ENCODE measurements around the gene GRHPR.
"Not testable (repeated sequence)": the region's sequence is repeated elsewhere in the genome, so short reads cannot be mapped to it uniquely, and the experiment has no call there.

Gene GRHPR

DNA sequence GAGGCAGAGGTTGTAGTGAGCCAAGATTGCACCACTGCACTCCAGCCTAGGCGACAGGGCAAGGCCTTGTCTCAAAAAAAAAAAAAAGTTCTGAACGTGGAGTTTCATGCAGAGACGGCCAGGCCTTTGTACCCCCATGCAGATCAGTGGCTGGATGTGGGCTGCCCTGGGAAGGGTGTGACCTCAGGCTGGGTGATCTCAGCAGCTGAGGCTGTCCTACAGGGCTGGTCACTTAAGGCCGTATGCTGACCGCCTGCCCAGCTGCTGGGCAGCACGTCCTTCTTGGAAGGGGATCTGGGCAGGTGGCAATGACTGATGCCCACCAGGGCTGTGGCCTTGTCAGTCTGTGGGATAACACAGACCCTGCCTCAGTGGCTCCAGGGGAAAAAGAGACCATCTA lies 37.2 kb upstream of the GRHPR start:
- Mint-ChIP-seq H3K9me3 (peaks cover 4% of the 10 kb centered on the region), H3K27ac (no peak overlapping the region), H3K36me3 (ENCODE audit: low read depth) (no peaks in the 10 kb centered on the region), H3K4me1 (ENCODE audit: low read depth) (no peaks in the 10 kb centered on the region), H3K27me3 (ENCODE audit: low read depth) (no peaks in the 10 kb centered on the region), H3K4me3 (no peak overlapping the region)

DNA sequence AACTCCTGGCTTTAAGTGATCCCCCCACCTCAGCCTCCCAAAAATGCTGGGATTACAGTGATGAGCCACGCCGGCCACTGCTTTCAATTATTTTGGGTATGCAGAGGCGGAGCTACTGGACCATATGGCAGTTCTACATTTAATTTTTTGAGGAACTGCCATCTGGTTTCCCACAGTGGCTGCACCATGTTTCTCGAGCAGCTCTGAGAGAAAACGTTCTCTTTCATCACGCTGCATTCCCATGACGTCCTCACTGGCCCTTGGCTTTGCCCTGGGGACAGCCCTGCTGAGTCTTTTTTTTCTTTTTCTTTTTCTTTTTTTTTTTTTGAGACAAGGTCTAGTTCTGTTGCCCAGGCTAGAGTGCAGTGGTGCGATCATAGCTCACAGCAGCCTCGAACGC lies 35.5 kb upstream of the GRHPR start:
- Mint-ChIP-seq H3K4me1 (ENCODE audit: low read depth) (no peaks in the 10 kb centered on the region), H3K36me3 (ENCODE audit: low read depth) (no peaks in the 10 kb centered on the region), H3K27ac (no peak overlapping the region), H3K4me3 (no peak overlapping the region), H3K9me3 (peaks cover 2% of the 10 kb centered on the region), H3K27me3 (ENCODE audit: low read depth) (no peaks in the 10 kb centered on the region)

DNA sequence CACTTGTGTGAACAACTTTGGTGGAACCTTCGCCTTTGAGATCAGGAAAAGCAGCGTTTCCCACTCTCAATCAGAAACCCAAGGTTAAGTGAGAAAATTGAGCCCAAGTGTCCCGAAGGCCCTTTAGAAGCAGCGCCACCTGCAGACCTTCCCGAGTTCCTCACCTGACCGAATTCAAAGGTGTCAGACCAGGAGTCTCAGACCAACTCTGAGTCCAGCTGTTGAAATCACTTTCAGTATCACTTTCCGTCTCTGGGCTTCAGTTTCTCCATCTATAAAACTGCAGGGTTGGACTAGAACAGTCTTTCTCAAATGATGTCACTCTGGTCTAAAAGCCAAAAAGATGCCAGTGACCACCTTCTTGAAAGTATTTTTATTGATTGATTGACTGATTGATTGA lies 31.7 kb upstream of the GRHPR start:
- H3K4me3 Mint-ChIP-seq = no peak overlapping the region
- peaks cover 5% of the 10 kb centered on the region for H3K27me3 Mint-ChIP-seq (ENCODE audit: low read depth)
- no peak overlapping the region for H3K27ac Mint-ChIP-seq
- no peaks in the 10 kb centered on the region for H3K4me1 Mint-ChIP-seq (ENCODE audit: low read depth)
- H3K9me3 Mint-ChIP-seq = no peaks in the 10 kb centered on the region
- H3K36me3 Mint-ChIP-seq (ENCODE audit: low read depth) = no peaks in the 10 kb centered on the region

DNA sequence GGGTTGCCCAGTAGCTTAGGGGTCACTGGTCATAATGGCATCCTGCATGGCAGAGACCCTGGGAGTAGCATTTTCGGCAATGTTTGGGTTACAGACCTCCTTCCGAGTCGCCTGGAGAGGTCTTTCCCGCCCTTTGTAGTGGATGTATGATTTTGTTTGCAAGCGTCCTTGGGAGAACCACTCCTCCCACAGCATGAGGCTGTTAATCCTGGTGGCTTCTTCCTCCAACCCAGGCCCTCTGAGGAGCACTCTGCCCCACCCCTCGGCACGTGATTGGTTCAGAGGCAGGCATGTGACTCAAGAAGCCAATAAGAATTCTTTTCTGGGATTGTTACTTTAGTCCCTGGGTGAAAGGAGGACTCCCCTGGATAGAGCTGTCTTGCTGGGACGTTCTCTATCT lies 30.2 kb upstream of the GRHPR start:
- no peak overlapping the region for H3K4me3 Mint-ChIP-seq
- peaks cover 5% of the 10 kb centered on the region for H3K27me3 Mint-ChIP-seq (ENCODE audit: low read depth)
- no peak overlapping the region for H3K27ac Mint-ChIP-seq
- H3K9me3 Mint-ChIP-seq = no peaks in the 10 kb centered on the region
- H3K4me1 Mint-ChIP-seq (ENCODE audit: low read depth) = no peaks in the 10 kb centered on the region
- no peaks in the 10 kb centered on the region for H3K36me3 Mint-ChIP-seq (ENCODE audit: low read depth)

DNA sequence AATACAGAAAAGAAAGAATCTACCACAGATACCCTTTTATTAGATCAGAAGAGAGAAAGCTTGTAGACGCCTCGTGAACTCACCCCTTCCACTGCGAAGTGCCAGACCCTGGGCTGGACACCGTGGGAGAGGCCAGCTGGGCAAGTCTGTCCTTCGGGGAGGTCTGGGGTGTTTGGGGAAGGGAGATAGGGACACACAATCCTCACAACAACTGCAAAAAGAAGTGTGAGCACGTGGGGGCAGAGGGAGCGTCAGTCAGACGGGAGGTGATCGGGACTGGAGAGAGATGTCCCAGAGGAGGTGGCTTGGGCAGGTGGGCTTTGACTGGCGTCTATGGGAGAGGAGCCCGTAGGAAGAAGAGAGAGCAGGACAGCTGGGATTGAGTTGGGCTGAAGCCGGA lies 27.3 kb upstream of the GRHPR start:
- Mint-ChIP-seq H3K27ac (no peak overlapping the region), H3K9me3 (no peaks in the 10 kb centered on the region), H3K36me3 (ENCODE audit: low read depth) (no peaks in the 10 kb centered on the region), H3K27me3 (ENCODE audit: low read depth) (peaks cover 5% of the 10 kb centered on the region), H3K4me1 (ENCODE audit: low read depth) (no peaks in the 10 kb centered on the region), H3K4me3 (no peak overlapping the region)

DNA sequence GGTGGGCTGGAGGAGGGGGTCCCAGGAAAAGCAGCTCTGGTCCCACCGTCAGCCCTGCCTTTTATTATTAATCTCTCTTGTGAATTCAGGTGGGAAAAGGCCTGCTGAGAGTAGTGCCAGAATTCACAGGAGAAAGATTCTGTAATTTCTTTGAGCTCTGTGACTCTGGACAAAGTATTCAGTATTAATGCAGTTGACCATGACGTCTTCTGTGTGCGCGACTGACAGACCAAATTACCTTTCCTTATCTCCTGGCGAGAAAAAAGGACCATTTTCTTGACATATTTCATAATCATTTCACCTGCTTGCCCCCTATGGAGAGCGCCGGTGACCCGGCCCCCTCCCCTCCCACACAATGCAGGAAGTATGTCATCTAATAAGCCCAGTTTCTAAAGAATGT lies 26.8 kb upstream of the GRHPR start:
- Mint-ChIP-seq H3K27me3 (ENCODE audit: low read depth) (peaks cover 5% of the 10 kb centered on the region), H3K27ac (no peak overlapping the region), H3K36me3 (ENCODE audit: low read depth) (no peaks in the 10 kb centered on the region), H3K4me3 (no peak overlapping the region), H3K9me3 (no peaks in the 10 kb centered on the region), H3K4me1 (ENCODE audit: low read depth) (no peaks in the 10 kb centered on the region)

DNA sequence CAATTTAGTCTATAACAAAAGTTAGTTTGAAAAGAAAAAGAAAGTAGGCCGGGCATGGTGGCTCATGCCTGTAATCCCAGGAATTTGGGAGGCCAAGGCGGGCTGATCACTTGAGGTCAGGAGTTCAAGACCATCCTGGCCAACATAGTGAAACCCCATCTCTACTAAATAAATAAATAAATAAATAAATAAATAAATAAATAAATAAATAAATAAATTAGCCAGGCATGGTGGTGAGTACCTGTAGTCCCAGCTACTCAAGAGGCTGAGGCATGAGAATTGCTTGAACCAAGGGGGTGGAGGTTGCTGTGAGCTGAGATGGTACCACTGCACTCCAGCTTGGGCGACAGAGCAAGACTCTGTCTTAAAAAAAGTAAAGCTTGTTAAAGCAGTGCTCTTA lies 24.5 kb upstream of the GRHPR start:
- not testable (repeated sequence) for H3K9me3 Mint-ChIP-seq; H3K4me1 Mint-ChIP-seq (ENCODE audit: low read depth); H3K27me3 Mint-ChIP-seq (ENCODE audit: low read depth); H3K27ac Mint-ChIP-seq; H3K4me3 Mint-ChIP-seq; H3K36me3 Mint-ChIP-seq (ENCODE audit: low read depth)

DNA sequence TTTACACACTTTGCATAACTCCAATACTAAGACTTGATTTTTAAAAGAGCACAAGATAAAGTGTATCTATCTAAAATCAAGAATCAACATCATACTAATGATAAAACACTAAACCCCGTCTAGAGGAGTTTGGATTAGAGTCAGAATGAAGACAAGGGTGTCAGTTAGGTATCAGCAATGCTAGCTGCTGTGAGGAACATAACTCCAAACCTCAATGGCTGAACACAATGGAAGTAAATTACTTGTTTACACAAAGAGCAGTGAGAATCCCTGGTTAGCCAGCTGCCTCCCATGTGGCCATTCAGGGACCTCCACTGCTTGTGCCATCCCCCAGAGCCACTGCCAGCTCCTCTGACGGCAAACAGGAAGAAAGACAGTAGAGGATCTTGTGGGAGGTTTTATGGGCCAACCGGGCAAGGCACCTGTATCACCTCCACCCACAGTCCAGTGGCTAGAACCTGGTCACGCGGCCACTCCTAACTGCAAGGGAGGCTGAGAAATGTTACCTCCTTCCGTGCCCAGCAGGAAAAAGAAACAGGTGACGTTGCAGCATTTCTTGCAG lies 24.0 kb upstream of the GRHPR start:
- Mint-ChIP-seq H3K4me1 (ENCODE audit: low read depth) (no peaks in the 10 kb centered on the region), H3K4me3 (no peak overlapping the region), H3K9me3 (no peaks in the 10 kb centered on the region)

DNA sequence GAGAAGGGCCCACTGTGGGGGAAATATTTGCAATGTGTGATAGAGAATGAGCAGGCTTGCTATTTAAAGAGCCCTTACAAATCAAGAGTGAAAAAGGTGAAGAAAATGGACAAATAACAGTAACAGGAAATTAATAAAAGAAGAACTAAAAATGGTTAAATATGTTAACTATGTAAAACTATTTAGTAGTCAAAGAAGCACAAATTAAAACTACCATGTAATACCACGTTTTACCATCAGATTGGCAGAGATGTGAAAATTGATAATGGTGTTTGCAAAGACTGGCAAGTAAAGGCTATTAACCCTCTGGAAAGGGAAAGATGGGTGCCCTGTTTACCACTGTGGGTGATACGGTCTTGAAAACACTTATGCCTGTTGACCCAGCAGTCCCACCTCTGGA lies 23.2 kb upstream of the GRHPR start:
- Mint-ChIP-seq H3K4me3 (no peak overlapping the region), H3K27me3 (ENCODE audit: low read depth) (peaks cover 5% of the 10 kb centered on the region), H3K9me3 (no peaks in the 10 kb centered on the region), H3K4me1 (ENCODE audit: low read depth) (no peaks in the 10 kb centered on the region), H3K27ac (no peak overlapping the region), H3K36me3 (ENCODE audit: low read depth) (no peaks in the 10 kb centered on the region)

More for the DNA sequence above, 24.0 kb upstream of the GRHPR start:
- Mint-ChIP-seq H3K27ac (no peak overlapping the region), H3K27me3 (ENCODE audit: low read depth) (peaks cover 5% of the 10 kb centered on the region), H3K36me3 (ENCODE audit: low read depth) (no peaks in the 10 kb centered on the region)

DNA sequence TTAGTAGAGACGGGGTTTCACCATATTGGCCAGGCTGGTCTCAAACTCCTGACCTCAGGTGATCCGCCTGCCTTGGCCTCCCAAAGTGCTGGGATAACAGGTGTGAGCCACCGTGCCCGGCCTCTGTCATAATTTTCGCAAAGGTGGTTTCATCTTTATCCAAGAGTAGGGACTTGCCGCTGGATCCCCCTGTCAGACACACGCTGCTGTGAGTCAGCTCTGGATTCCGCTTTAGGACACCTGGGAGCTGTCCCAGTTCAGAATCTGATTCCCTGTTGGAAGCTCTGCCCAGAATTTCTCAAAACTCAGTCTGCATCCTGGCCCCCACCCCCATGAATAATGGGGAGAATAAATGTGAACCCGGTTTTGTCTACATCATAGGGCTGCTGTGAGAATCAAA lies 17.9 kb upstream of the GRHPR start:
- Mint-ChIP-seq H3K9me3 (no peaks in the 10 kb centered on the region), H3K4me1 (ENCODE audit: low read depth) (peaks cover 2% of the 10 kb centered on the region), H3K4me3 (no peak overlapping the region), H3K36me3 (ENCODE audit: low read depth) (no peaks in the 10 kb centered on the region), H3K27me3 (ENCODE audit: low read depth) (peaks cover 7% of the 10 kb centered on the region), H3K27ac (no peak overlapping the region)

DNA sequence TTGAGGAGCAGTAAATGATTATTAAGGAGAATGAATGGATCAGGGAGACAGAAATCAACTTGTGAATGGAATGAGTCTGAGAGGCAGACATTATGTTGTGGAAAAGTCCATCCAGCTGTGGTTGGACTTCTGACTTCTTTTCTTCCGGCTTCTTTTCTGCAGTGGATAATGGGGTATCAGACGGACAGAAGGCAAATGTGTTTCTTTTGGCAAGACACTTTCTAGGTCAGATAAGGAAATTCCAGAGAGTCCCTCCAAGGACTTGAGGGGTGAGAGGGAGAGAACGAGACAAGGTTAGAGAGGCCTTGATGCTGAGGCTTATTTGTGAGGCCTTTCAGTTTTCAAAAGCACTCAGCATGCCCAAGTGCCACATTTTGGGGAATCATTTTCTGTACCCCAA lies 17.1 kb upstream of the GRHPR start:
- Mint-ChIP-seq H3K27me3 (ENCODE audit: low read depth) (peaks cover 12% of the 10 kb centered on the region), H3K36me3 (ENCODE audit: low read depth) (no peaks in the 10 kb centered on the region), H3K4me3 (no peak overlapping the region), H3K9me3 (no peaks in the 10 kb centered on the region), H3K27ac (no peak overlapping the region), H3K4me1 (ENCODE audit: low read depth) (peaks cover 5% of the 10 kb centered on the region)

DNA sequence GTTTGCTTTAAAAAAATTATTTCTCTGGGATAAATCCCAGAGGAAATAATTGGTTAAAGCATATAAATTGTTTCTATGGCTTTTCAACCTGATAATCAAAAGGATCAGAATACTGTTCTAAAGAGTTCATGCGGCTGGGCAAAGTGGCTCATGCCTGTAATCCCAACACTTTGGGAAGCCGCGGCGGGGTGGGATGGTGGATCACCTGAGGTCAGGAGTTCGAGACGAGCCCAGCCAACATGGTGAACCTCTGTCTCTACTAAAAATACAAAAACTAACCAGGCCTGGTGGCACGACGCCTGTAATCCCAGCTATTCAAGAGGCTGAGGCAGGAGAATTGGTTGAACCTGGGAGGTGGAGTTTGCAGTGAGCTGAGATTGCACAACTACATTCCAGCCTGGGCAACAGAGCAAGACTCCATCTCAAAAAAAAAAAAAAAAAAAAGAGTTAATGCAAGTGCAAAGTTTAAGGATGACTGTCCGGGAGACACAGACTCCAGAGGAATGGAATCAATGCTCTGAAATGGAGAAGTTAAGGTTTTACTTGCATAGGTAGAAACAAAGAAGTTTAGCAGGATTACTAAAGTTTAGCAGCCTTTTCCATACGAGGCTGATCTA lies 16.6 kb upstream of the GRHPR start:
- Mint-ChIP-seq H3K4me1 (ENCODE audit: low read depth) (peaks cover 7% of the 10 kb centered on the region), H3K27ac (no peak overlapping the region), H3K27me3 (ENCODE audit: low read depth) (peaks cover 12% of the 10 kb centered on the region), H3K4me3 (no peak overlapping the region), H3K36me3 (ENCODE audit: low read depth) (no peaks in the 10 kb centered on the region), H3K9me3 (no peaks in the 10 kb centered on the region)

DNA sequence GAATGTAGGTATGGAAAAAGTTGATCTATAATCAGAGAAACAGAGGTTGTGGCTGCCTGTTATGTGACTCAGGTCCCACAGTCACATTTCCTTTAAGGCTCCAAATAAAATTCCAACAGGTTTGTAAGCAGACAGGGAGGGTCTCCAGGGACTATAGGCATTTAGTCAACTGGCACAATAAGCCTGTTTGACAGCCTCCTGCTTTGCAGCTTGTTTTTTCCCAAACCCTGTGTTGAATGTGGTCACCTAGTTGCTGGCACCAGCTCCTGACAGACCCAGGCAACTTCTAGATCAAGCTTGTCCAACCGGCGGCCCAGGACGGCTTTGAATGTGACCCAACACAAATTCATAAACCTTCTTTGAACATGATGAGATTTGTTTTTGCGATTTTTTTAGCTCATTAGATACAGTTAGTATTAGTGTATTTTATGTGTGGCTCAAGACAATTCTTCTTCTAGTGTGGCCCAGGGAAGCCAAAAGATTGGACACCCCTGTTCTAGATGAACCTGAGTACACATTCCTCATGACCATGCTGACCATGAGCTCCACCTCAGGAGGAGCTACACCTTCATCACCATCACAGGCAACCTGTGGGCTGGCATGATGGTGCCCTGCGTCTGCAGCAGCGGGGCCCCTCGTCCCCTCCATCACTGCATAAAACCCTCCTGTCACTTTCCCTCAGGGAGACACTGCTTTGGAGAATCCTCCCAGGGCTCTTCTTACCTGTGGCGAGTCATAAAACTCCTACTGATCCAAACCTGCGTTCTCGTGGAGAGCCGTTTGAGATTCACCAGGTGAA lies 15.7 kb upstream of the GRHPR start:
- Mint-ChIP-seq H3K4me1 (ENCODE audit: low read depth) (peaks cover 11% of the 10 kb centered on the region), H3K27ac (no peak overlapping the region), H3K4me3 (no peak overlapping the region), H3K36me3 (ENCODE audit: low read depth) (no peaks in the 10 kb centered on the region), H3K9me3 (no peaks in the 10 kb centered on the region), H3K27me3 (ENCODE audit: low read depth) (peaks cover 12% of the 10 kb centered on the region)

DNA sequence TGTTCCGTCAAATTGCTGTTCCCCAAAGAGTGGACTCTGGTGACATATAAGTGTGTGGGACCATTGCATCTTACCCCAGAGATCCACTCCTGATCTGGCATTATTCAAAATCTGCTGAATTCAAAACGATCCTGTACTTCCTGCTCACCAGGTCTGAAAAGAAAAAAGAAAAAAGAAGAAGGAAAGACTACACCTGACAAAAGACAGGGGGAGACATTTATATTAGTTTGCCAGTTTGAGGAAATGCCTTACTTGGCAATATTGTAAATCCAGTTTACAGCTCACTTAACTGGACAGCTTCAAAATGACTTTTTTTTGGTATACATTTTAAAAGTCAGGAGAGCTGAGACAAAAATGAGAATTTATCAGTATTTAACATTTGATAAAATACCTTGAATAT lies 15.0 kb upstream of the GRHPR start:
- Mint-ChIP-seq H3K4me1 (ENCODE audit: low read depth) (peaks cover 13% of the 10 kb centered on the region), H3K9me3 (no peaks in the 10 kb centered on the region), H3K27me3 (ENCODE audit: low read depth) (peaks cover 12% of the 10 kb centered on the region), H3K36me3 (ENCODE audit: low read depth) (no peaks in the 10 kb centered on the region), H3K27ac (no peak overlapping the region), H3K4me3 (no peak overlapping the region)

DNA sequence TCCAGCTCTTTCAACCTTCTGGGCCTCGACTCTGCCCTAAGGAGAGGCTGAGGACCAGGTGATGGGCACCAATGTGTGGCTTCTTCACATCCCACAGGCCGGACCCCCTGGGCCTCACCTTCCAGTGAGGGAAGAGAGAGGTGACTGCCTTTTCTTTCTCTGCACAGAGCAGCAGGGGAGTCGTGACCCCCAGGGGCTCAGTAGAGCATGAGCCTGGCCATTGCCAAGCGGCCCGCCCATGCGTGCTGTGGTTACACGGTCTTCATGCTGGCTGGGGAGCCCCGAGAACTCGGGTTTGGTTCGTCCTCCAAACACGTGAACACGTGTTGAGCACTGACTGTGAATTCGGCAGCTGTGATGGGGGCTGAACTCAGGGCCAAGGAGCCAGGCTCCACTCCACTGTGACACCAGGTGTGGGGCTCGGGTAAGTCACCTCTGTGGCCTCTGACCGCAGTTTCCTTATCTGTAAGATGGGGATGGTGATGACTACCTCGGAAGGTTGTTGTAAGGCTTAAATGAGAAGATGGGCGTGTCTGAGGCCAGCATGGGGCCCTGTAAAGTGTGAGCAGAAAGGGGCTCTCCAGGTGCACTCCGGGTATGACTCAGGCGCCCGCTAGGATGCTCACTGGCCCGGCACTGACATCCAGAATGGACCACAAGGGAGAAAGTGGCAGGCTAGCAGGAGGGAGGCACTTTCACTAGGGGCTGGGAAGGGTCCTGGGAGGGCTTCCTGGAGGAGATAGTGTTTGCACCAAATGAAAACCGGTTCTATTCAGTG lies 13.4 kb upstream of the GRHPR start:
- Mint-ChIP-seq H3K9me3 (no peaks in the 10 kb centered on the region), H3K27me3 (ENCODE audit: low read depth) (peaks cover 12% of the 10 kb centered on the region), H3K4me3 (no peak overlapping the region), H3K36me3 (ENCODE audit: low read depth) (no peaks in the 10 kb centered on the region), H3K27ac (peak overlapping the region; percentile 52), H3K4me1 (ENCODE audit: low read depth) (peaks cover 13% of the 10 kb centered on the region)
